Mammary epithelial cell (primary cell): ENCODE results near the gene CCR6.

ENCODE experiments used
- EZH2 ChIP-seq: IDR thresholded peaks from 2 replicates; pipeline ENCODE4 v1.6.1; 2012; ENCODE audit warnings: low read length, inconsistent platforms, borderline replicate concordance
- TF ChIP-seq, protein P1 (sequence below), 2 donors: IDR thresholded peaks in 1 of 2; conservative IDR thresholded peaks in 1 of 2; 2 replicates each; pipeline ENCODE4 v1.5.1; 2011 to 2012; ENCODE audit warnings: inconsistent platforms in 2 of 2, low read length in 2 of 2, mild to moderate bottlenecking in 2 of 2, control low read depth in 1 of 2, low read depth in 1 of 2; ENCODE audit not compliant: insufficient read depth in 1 of 2; ENCODE audit errors: extremely low read depth in 1 of 2

DNA sequence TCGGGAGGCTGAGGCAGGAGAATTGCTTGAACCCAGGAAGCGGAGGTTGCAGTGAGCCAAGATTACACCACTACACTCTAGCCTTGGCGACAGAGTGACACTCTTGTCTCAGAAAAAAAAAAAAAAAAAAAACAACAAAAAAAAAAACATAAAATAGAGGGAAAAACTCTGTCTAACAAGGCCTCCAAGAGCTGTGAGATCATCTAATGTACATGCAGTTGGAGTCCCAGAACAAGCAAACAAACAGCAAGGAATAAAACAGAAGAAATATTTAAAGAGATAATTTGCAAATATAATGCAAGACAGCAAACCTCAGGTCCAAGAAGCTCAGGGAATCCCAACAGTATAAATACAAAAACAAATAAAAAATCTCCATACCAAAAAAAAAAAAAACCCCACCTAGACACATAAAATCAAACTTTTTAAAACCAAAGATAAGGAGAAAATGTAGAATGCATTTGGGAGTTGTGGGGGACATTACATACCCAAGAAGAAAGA is 35.0 kb upstream of the CCR6 start:
- TF ChIP-seq, protein P1, sequence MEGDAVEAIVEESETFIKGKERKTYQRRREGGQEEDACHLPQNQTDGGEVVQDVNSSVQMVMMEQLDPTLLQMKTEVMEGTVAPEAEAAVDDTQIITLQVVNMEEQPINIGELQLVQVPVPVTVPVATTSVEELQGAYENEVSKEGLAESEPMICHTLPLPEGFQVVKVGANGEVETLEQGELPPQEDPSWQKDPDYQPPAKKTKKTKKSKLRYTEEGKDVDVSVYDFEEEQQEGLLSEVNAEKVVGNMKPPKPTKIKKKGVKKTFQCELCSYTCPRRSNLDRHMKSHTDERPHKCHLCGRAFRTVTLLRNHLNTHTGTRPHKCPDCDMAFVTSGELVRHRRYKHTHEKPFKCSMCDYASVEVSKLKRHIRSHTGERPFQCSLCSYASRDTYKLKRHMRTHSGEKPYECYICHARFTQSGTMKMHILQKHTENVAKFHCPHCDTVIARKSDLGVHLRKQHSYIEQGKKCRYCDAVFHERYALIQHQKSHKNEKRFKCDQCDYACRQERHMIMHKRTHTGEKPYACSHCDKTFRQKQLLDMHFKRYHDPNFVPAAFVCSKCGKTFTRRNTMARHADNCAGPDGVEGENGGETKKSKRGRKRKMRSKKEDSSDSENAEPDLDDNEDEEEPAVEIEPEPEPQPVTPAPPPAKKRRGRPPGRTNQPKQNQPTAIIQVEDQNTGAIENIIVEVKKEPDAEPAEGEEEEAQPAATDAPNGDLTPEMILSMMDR (conservative IDR thresholded peaks at IDR 0.05 in 1 of 2, IDR thresholded peaks at IDR 0.05 in 1 of 2; ENCODE audit: extremely low read depth in 1 of 2, insufficient read depth in 1 of 2, low read depth in 1 of 2, low read length in 2 of 2) = no peak
- no peak for TF ChIP-seq EZH2
